ENCODE data around the gene MEF2A.
"Not testable (repeated sequence)": the region's sequence is repeated elsewhere in the genome, so short reads cannot be mapped to it uniquely, and the experiment has no call there.

The MEF2A gene

GRCh38 chr15:99729327-99729726 is 163.5 kb downstream of the MEF2A start:
- TF ChIP-seq YY1 (IDR thresholded peaks at IDR 0.05; ENCODE audit: insufficient read depth, insufficient read length) (no peak), SUZ12 (IDR thresholded peaks at IDR 0.05; ENCODE audit: extremely low read depth, insufficient read depth, insufficient read length) (no peak), ZNF274 (IDR thresholded peaks at IDR 0.05; ENCODE audit: low read depth, low read length) (no peak)
- no peak overlapping the region for H3K4me3 ChIP-seq (ENCODE audit: insufficient read length, low read depth)
- H3K4me1 ChIP-seq (ENCODE audit: insufficient read depth, insufficient read length) = peaks cover 3% of the 10 kb centered on the region
- H3K27me3 ChIP-seq (ENCODE audit: insufficient read depth, insufficient read length) = peaks cover 11% of the 10 kb centered on the region
- peaks cover 26% of the 10 kb centered on the region for H3K36me3 ChIP-seq (ENCODE audit: insufficient read depth, insufficient read length, low read length)
- H3K9ac ChIP-seq (ENCODE audit: insufficient read length, low read depth) = no peak overlapping the region
- H3K9me3 ChIP-seq (ENCODE audit: insufficient read depth, low read length) = peaks cover 14% of the 10 kb centered on the region; the same call in 1 of the 2 replicates
- no peak for DNase-seq (ENCODE audit: low read depth, low spot score)

- H3K36me3 ChIP-seq (ENCODE audit: insufficient read depth, insufficient read length, low read length) = peaks cover 26% of the 10 kb centered on the region
- no peak overlapping the region for H3K4me3 ChIP-seq (ENCODE audit: insufficient read length, low read depth)
- no peak overlapping the region for H3K9ac ChIP-seq (ENCODE audit: insufficient read length, low read depth)
- H3K27me3 ChIP-seq (ENCODE audit: insufficient read depth, insufficient read length) = peaks cover 11% of the 10 kb centered on the region
- no peak for DNase-seq (ENCODE audit: low read depth, low spot score)
- peaks cover 10% of the 10 kb centered on the region; the same call in 1 of the 2 replicates for H3K9me3 ChIP-seq (ENCODE audit: insufficient read depth, low read length)
- TF ChIP-seq SUZ12 (IDR thresholded peaks at IDR 0.05; ENCODE audit: extremely low read depth, insufficient read depth, insufficient read length) = no peak
- no peak for TF ChIP-seq ZNF274 (IDR thresholded peaks at IDR 0.05; ENCODE audit: low read depth, low read length)
- peaks cover 3% of the 10 kb centered on the region for H3K4me1 ChIP-seq (ENCODE audit: insufficient read depth, insufficient read length)
These were observed 164.1 kb downstream of the MEF2A start for GRCh38 chr15:99729920-99730319.

- Histone ChIP-seq H3K9ac (ENCODE audit: insufficient read length, low read depth) (no peak overlapping the region), H3K4me3 (ENCODE audit: insufficient read length, low read depth) (no peak overlapping the region), H3K36me3 (ENCODE audit: insufficient read depth, insufficient read length, low read length) (peaks cover 26% of the 10 kb centered on the region), H3K27me3 (ENCODE audit: insufficient read depth, insufficient read length) (peaks cover 11% of the 10 kb centered on the region), H3K4me1 (ENCODE audit: insufficient read depth, insufficient read length) (no peaks in the 10 kb centered on the region), H3K9me3 (ENCODE audit: insufficient read depth, low read length) (no peaks in the 10 kb centered on the region)
- no peak for TF ChIP-seq ZNF274 (IDR thresholded peaks at IDR 0.05; ENCODE audit: low read depth, low read length)
- TF ChIP-seq SUZ12 (IDR thresholded peaks at IDR 0.05; ENCODE audit: extremely low read depth, insufficient read depth, insufficient read length) = no peak
- TF ChIP-seq YY1 (IDR thresholded peaks at IDR 0.05; ENCODE audit: insufficient read depth, insufficient read length) = no peak
- no peak for DNase-seq (ENCODE audit: low read depth, low spot score)
These were observed 165.7 kb downstream of the MEF2A start for GRCh38 chr15:99731336-99732123.

GRCh38 chr15:99732124-99732750 is 166.5 kb downstream of the MEF2A start:
- H3K9me3 ChIP-seq (ENCODE audit: insufficient read depth, low read length) = no peaks in the 10 kb centered on the region
- TF ChIP-seq ZNF274 (IDR thresholded peaks at IDR 0.05; ENCODE audit: low read depth, low read length) (no peak), YY1 (IDR thresholded peaks at IDR 0.05; ENCODE audit: insufficient read depth, insufficient read length) (no peak), SUZ12 (IDR thresholded peaks at IDR 0.05; ENCODE audit: extremely low read depth, insufficient read depth, insufficient read length) (no peak)
- H3K27me3 ChIP-seq (ENCODE audit: insufficient read depth, insufficient read length) = peaks cover 11% of the 10 kb centered on the region
- H3K4me1 ChIP-seq (ENCODE audit: insufficient read depth, insufficient read length) = no peaks in the 10 kb centered on the region
- H3K36me3 ChIP-seq (ENCODE audit: insufficient read depth, insufficient read length, low read length) = peaks cover 26% of the 10 kb centered on the region
- no peak for DNase-seq (ENCODE audit: low read depth, low spot score)
- H3K9ac ChIP-seq (ENCODE audit: insufficient read length, low read depth) = peak overlapping the region; percentile 79
- peak overlapping the region; percentile 76 for H3K4me3 ChIP-seq (ENCODE audit: insufficient read length, low read depth)

GRCh38 chr15:99732751-99733267 is 167.0 kb downstream of the MEF2A start:
- Histone ChIP-seq H3K27me3 (ENCODE audit: insufficient read depth, insufficient read length) (peaks cover 11% of the 10 kb centered on the region), H3K9ac (ENCODE audit: insufficient read length, low read depth) (peak overlapping the region; percentile 79), H3K4me3 (ENCODE audit: insufficient read length, low read depth) (peak overlapping the region; percentile 76), H3K36me3 (ENCODE audit: insufficient read depth, insufficient read length, low read length) (peaks cover 24% of the 10 kb centered on the region), H3K9me3 (ENCODE audit: insufficient read depth, low read length) (no peaks in the 10 kb centered on the region), H3K4me1 (ENCODE audit: insufficient read depth, insufficient read length) (no peaks in the 10 kb centered on the region)
- DNase-seq (ENCODE audit: low read depth, low spot score) = no peak
- TF ChIP-seq SUZ12 (IDR thresholded peaks at IDR 0.05; ENCODE audit: extremely low read depth, insufficient read depth, insufficient read length) (no peak), ZNF274 (IDR thresholded peaks at IDR 0.05; ENCODE audit: low read depth, low read length) (no peak), YY1 (IDR thresholded peaks at IDR 0.05; ENCODE audit: insufficient read depth, insufficient read length) (no peak)

GRCh38 chr15:99733268-99734039 is 167.7 kb downstream of the MEF2A start, which contains the start of gene LYSMD4:
Gene LYSMD4 (minus strand): TSS chr15:99733437. CDS start chr15:99731999, 1,438 bp downstream.
- no peaks in the 10 kb centered on the region for H3K4me1 ChIP-seq (ENCODE audit: insufficient read depth, insufficient read length)
- DNase-seq (ENCODE audit: low read depth, low spot score) = peak; percentile 94
- peak within 1 kb of the TSS; percentile 79 for H3K9ac ChIP-seq (ENCODE audit: insufficient read length, low read depth)
- H3K9me3 ChIP-seq (ENCODE audit: insufficient read depth, low read length) = no peaks in the 10 kb centered on the region
- TF ChIP-seq SUZ12 (IDR thresholded peaks at IDR 0.05; ENCODE audit: extremely low read depth, insufficient read depth, insufficient read length) (no peak), ZNF274 (IDR thresholded peaks at IDR 0.05; ENCODE audit: low read depth, low read length) (no peak), YY1 (IDR thresholded peaks at IDR 0.05; ENCODE audit: insufficient read depth, insufficient read length) (no peak)
- H3K4me3 ChIP-seq (ENCODE audit: insufficient read length, low read depth) = peak within 1 kb of the TSS; percentile 76
- H3K36me3 ChIP-seq (ENCODE audit: insufficient read depth, insufficient read length, low read length) = peaks cover 17% of the 10 kb centered on the region
- H3K27me3 ChIP-seq (ENCODE audit: insufficient read depth, insufficient read length) = peaks cover 11% of the 10 kb centered on the region

GRCh38 chr15:99734040-99734291 is 168.2 kb downstream of the MEF2A start:
- Histone ChIP-seq H3K4me3 (ENCODE audit: insufficient read length, low read depth) (peak overlapping the region; percentile 50), H3K9ac (ENCODE audit: insufficient read length, low read depth) (peak overlapping the region; percentile 69)

More at GRCh38 chr15:99734040-99734291, 168.2 kb downstream of the MEF2A start:
- H3K4me1 ChIP-seq (ENCODE audit: insufficient read depth, insufficient read length); H3K9me3 ChIP-seq (ENCODE audit: insufficient read depth, low read length); DNase-seq (ENCODE audit: low read depth, low spot score): not testable (repeated sequence)
- peaks cover 12% of the 10 kb centered on the region for H3K36me3 ChIP-seq (ENCODE audit: insufficient read depth, insufficient read length, low read length)
- peaks cover 11% of the 10 kb centered on the region for H3K27me3 ChIP-seq (ENCODE audit: insufficient read depth, insufficient read length)

All from NT2/D1 (cell line).